HG02642 (cell line): ENCODE results near the gene ADAT3.

Experiments used
- ATAC-seq: cut with Tn5 transposase; IDR thresholded peaks from one replicate; pipeline ENCODE4 v1.9.1; 2021; ENCODE audit warnings: mild to moderate bottlenecking; ENCODE audit not compliant: unreplicated experiment, poor library complexity

Gene ADAT3

DNA sequence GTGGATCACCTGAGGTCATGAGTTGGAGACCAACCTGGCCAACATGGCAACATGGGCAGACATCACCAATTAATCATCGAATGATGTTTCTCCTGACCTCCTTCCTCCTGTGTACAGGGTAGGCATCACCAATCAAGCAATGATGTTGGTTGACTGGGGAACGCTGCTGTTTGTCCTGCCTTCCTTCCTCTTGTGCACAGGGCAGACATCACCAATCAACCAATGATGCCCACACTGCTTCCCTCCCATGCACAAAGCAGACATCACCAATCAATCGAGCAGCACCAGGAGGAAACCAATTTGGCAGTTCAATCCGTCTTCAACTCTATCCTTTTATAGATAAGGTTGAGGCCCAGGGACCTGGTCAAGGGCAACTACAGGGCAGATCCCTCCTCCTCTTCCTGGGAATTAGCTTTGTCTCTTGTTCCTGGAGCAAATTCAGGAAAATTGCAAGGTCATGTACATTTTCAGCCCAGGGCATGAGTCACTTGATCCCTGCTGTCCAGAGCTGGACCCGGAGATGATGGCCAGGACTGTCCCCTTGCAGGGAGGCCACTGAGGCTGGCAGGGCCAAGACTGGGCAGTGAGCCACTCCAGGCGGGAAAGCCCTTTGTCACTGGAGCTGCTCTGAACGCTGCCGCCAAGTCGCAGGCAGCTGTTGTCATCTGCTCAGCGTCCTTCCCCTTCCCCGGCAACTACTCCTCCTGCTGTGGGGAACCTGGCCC lies 30.4 kb downstream of the ADAT3 start:
- ATAC-seq: no peak

DNA sequence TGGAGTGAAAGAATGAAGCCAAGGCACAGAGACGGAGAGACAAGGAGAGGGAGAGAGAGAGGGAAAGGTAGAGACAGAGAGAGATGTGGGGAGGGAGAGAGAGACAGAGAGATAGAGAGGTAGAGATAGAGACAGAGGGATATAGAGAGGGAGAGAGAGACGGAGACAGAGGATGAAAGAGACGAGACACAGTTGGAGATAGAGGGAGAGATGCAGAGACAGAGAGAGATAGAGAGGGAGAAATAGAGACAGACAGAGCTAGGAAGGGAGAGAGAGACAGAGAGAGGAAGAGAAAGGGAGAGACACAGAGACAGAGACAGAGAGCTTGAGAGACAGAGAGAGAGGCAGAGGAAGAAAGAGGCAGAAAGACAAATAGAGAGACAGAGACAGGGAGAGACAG lies 31.2 kb downstream of the ADAT3 start:
- ATAC-seq: no peak

DNA sequence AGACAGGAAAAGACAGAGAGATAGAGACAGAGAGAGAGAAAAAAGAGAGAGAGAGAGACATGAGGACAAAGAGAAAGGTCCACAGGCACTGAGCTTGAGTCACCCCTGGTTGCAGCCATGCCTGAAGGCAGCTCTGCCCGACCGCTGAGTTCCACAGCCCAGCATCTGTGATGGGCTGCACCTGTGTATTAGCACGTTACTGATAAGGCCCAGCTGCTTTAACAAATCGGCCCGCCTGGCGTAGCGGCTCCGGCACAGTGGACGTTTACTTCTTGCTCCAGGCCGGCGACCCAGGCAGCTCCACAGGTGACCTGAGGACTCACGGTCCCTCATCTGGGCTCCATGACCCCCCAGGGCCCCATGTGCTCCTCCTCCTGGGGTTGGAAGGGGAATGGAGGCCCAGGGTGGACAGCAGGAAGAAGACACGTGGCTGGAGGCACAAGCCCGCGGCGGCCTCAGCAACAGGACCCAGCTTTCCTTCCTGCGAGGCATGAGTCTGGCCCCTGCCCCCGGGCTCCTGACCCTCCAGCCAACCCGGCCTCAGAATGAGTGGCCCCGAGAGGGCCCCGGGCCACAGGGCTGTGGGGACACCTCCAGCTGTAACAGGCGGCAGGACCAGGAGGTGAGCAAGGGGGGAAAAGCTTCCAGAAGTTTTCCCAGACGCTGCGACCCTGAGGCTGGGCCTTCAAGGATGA lies 31.9 kb downstream of the ADAT3 start:
- ATAC-seq: no peak

DNA sequence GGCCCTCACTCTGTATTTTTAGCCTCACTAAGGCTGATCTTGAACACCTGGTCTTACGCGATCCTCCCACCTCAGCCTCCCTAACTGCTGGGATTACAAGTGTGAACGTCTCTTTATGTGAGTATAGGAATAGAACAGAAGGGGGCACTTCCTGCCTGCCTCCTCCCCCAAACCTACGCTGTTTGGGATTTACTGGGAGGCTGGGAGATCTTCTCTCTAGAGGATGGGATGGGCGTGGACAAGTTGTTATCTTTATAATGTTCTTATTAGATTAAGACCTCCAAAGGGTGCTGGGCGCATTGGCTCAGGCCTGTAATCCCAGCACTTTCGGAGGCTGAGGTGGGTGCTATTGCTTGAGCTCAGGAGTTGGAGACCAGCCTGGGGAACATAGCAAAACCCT lies 32.9 kb downstream of the ADAT3 start:
- ATAC-seq: no peak

DNA sequence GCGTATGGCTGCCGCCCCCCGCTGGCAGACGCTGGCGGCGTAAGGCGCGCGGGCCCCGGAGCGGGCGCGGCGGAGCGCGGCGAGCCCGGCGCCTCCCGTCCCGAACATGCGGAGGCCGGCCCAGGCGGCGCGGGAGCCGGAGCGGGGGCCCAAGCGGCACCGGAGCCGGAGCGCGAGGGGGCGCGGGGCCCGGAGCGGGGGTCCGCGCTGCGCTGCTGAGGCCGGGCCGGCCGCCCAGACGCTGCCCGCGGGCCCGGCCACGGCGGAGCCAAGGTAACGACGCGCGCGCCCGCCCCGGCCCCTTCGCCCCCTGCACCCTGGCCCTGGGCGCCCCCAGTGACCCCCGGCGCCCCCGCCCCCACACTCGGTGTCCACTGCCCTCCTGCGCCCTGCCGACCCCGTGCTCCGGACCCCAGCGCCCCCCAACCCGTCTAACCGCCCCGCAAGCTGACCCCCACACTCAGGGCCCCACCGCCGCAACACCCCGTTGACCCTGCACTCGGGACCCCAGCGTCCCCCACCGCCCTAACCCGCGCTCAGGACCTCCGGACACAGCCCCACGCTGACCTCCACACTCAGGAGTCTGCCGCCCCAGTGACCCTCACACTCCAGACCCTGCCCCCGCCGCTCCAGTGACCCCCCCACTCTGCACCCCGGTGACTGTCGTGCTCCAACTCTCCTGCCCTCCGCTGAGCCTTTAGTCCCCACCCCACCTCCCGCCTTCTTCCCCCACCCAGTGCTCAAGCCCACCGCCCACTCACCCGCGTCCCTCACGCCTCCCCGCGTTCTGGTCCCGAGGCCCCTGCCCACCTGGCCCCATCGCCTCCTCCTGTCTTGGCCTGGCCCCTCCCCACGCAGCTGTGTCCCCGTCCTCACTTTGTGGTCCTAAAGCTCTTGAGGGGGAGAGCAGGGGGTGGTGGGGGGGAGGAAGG lies 36.2 kb downstream of the ADAT3 start, which contains the start of gene CSNK1G2:
Gene CSNK1G2 (plus strand): TSS at position 27 of the 932 bp plus-strand sequence. CDS start 28,601 bp downstream, outside the sequence.
- no peak for ATAC-seq

DNA sequence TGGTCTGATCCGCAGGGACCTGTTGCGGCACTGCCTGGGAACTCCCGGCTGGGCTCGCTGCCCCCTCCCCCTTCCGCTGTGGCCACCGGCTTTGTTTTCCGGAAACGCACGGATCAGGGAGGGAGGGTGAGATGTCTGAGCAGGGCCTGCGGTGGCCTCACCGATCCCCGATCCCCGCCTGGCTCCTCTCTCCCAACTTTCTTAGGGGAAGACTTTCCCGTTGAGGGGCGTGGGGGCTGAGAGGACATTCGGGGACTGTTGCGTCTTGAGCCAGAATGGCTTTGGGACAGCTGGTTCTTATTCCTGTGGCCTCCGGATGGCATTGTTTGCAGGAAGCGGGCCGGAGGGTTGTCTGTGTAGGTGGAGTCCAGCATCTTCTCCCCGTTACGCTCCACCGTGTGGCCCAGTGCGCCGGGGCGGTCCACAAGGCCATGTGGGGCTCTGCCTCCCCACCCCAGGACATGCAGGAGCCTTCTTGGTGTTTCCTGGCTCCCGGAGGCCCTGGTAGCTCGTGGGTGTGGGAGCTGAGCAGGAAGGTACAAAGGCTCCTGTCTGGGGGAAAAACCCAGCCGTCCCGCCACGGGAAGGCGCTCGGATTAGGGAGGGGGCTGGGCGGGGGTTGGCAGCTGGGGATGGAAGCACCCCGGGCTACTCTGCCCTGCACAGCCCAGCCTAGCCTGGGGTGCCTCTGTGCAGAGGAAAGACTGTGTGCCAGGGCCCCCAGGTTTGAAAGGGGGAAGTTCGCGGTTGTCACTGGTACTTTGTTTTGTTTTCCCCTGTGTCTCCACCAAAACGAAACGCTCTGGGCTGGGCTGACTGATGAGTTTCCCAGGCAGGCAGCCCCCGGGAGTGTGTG lies 37.1 kb downstream of the ADAT3 start:
- no peak for ATAC-seq

DNA sequence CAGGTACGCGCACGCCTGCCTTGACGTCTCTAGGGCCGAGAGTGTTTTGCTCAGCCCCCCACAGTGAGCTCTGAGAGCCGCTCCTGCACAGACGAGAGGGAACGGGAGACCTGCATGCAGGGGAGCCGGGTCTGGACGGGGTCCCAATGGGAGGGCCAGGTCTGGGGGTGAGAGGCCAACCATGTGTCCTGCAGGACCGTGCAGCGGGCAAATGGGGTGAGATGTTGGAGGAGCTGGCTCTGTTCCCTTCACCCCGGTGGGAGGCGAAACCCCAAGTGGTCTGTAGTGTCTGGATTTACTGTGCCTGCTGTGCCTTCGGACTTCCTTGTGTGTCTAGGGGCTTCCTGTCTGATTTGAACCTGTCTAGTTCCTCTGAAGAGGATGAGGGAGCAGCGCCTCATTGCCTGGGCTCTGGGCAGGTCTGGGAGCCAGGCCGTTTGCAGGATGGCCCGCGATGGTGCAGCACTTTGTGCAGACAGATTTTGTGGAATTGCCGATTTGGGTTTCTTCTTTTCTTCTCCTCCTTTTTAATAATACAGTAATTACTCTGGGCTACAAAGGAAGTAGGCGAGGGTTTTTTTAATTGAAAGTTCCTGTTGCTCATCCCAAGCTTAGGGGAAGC lies 37.8 kb downstream of the ADAT3 start:
- ATAC-seq: no peak

DNA sequence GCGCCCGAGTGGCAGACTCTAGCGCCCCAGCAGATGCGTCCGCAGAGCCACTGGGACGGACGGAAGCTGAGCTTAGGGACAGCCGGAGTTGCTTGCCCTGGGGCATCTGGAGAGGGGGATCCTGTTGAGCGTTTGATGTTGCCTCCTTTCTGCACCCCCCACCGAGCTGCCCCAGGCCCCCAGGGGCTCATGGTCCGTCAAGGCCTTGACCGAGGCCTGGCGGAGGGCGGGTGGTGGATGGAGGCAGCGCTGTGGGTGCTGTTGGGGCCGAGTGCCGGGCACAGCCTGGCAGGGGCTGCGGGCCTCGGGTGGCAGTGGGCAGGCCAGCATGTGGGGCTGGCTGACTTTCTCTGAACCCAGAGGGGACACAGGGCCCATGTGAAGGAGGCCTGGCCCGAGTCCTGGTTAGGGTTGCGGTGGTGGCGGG lies 38.5 kb downstream of the ADAT3 start:
- ATAC-seq: no peak

DNA sequence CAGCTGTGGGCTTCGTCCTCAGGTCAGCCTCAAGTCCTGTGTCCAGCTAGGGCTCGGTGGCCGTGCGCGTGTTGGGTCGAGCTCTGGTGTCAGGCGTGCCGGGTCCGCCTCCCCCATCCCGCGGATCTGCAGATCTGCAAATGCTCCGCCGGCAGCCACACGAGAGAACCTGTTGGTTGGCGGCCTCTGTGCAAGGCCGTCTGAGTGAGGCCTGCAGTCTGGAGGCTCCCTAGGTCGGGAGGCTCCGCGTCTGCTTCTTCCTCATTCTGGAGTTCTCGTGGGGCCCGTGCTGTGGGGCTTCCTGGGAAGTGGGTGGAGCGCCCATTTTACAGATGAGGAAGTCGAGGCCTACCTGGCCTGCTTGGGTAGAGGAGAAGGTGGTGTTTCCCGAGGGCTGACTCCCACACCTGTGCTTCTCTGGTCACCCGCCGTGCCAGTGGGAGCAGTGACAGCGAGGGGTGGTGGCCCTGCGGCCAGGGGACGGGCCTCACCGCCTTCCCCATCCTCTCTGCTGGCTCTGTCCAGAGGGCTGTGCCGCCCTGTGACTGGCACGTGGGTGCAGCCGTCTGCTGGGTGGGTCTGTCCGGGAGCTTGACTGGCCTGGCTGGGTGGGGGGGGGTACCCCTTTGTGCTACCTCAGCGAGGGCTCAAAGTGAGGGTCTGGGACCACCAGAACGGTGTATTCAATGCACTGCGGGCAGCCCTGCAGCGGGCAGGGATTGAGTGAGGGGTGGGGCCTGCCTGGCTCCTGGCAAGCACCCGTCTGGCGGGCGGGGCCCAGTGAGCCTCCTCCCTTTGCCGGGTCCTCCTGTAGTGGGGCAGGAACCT lies 39.1 kb downstream of the ADAT3 start:
- ATAC-seq: no peak

DNA sequence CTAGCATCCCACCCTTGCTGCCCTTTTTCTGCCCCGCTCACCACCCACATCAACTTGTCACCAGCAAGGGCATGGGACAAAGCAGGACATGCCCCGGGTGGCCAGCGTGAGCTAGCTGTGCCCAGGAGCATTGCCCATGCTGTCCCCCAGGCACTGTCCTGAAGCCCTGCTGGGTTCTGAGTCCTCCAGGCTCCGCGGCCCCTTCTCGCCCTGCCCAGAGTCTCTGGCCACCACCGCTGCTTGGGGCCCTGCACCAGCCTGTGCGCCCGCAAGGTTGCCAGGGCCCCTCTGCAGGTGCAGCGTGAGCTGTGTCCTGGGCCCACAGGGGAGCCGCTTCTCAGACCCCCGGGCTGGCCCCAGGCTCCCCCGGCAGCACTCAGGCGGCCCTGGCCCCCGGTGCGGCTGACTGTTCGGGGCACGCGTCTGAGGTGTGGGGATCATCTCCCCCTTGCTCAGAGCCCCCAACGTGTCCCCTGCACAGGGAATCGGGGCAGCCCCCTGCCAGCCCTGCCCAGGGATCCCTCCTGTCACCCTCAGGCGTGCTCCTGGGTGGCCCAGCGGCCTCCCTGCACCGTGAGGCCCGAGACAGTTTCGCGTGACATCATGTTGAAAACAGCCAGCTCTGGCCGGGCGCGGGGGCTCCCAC lies 39.8 kb downstream of the ADAT3 start:
- ATAC-seq: no peak

DNA sequence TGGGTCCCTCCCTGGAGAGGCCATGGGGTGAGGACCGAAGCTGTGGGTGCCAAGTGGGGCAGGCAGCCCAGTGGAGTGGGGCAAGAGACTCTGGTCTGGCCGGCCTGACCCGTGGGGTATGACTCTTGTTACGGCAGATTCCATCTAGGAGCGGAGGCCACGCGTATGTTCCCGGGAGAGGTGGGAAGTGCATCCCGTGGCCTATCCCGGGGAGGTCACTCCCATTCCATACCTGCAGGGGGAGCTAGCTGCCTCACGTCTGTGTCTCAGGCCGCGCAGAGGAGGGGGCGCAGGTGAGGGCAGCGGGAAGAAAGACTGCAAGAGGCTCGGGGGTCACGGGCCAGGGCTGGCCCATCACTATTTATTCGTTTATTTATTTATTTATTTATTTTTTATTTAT lies 40.7 kb downstream of the ADAT3 start:
- no peak for ATAC-seq

DNA sequence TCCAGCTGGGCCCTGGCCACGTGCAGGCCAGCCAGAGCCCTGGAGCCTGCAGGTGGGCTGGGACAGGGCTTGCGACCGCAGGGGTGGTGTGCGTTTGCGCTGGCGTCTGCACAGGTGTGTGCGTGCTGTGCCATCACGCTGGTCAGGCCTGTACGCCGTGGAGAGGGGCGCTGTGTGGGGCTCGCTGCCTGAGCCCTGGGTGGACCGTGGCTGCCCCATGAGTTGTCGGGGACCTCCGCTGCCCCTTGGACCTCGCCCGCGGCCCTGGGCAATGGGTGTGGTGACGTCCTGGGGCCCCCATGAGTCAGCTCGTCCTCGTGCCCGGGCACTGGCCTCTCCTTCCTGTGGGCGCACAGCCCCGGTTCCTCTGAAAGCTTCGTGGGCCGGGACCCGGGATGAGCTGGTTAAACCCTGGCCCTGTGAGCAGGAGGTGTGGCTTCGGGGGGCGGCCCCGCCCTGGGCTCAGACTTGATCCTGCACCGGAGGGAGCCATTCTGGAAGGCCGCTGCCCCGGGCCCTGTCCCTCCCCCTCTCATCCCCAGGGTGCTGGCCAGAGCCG lies 42.5 kb downstream of the ADAT3 start:
- no peak for ATAC-seq

DNA sequence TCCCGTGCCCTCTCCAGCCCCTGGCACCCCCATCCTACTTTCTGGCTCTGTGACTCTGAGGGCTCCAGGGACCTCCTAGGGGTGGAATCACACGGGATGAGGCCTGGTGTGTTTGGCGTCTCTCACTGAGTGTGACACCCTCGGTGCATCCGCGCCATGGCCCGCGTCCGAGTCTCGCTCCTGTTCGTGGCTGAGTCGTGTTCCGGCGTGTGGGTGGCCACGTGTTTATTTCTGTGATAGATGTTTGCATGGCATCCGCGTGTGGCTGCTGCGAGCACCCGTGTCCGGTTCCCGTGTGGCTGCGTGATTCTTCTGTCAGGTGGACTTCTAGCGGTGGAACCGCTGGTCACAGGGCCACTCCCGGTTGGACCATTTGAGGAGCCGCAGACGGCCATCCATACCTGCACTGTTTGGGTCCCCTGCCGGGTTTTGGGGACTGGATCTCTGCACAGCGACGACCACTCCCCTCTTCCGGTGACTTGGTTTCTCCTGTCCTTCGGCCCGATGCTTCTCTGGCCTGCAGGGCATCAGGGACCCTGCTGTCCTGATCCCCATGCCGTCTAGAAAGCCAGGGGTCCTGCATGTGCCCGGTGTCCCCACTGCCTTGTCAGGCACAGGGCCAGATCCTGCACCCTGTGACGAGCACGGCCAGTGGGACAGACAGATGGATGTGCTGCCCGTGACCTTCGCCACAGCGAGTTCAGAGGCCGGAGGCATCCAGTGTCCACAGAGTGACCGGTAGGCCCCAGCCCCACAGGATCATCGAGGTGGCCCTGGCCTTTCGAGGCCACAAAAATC lies 44.3 kb downstream of the ADAT3 start:
- no peak for ATAC-seq

DNA sequence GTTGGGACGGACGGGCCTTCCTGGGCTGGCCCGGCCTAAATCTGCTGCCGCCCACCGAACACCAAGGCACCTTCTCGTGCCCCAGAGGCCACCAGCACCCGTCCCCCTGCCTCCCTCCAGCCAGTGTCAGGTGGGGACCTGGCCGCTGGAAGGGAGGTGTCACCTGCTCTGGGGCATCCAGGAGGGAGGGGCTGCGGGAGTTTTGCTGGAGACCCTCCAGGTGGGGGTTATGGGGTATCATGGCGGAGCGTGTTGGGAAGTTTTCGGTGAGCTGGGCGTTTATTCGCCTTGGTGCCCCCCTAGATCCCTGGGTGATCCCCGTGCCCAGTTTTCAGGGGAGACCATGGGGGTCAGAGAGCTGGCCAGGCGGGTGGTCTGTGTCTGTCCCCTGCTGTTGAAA lies 45.4 kb downstream of the ADAT3 start:
- ATAC-seq: no peak

DNA sequence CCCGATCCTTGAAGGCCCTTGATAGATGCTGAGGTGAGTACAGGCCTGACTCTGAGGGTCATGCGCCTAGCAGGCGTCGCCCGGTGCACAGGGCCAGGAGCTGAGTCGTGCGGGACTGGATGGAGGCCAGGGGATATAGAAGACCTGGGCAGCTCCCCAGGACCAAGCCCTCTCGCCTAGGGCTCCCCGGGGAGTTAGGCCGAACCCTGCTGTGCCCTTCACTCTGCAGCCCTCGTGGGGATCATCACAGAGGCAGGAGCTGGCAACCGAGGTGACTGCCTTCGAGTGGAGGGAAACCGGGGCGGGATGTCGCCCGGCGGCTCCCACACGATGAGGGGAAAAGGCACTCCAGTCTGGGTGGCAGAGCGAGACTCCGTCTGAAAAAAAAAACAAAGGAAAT lies 47.4 kb downstream of the ADAT3 start:
- ATAC-seq: no peak

DNA sequence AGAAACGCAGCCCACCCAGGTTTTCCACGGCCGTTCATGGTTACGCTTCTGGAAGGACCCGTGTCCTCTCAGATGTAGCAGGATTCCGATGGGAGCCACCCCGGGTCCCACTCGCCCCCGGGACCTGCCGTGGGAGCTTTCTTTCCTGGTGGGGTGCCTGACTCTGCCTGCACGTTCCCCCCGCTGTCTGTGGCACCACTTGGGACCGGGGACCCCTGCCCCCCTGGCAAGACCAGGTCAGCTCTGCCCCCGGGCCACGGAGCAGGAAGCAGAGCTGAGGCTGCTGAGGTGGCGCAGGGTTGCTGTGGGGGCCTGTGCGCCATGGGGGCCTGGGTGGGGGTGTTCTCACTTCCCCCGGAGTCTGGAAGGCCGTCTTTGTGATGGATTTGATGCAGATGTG lies 47.8 kb downstream of the ADAT3 start:
- ATAC-seq: no peak

DNA sequence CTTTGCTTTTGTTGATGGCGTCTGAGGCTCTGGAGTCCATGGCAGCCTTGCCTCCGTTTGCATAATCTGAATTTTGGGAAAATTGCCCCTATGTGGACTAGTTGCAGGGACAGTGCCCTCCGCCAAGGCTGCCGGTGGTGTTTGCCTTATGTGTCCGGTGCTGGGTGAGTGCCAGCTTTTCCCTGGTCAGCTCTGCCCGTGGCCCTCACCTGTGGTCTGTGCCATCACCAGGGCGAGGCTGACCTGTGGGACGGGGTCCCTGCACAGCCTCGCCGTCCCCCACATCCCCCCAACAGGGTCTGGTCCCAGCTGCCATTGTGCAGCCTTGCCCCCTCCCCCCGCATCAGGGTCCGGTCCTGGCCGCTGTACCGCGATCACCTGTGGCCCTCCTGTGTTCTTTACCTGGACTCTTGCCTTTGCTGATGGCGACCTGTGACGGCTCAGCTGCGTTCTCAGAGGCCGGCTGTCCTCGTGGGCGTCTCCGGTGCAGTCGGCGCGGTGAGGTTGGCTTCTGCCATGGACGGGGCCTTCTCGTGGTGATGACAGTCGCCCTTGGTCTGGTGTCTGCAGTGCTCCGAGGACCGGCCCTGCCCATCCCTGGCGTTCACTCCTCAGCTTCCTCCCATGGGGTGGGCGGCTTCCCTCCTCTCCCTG lies 48.4 kb downstream of the ADAT3 start:
- no peak for ATAC-seq
